GM18498 (cell line): ENCODE data around the gene SMU1.

Source experiments
- ATAC-seq: cut with Tn5 transposase; IDR thresholded peaks from one replicate; pipeline ENCODE4 v1.9.1; 2021; ENCODE audit warnings: mild to moderate bottlenecking, moderate library complexity; ENCODE audit not compliant: unreplicated experiment

The SMU1 gene

DNA sequence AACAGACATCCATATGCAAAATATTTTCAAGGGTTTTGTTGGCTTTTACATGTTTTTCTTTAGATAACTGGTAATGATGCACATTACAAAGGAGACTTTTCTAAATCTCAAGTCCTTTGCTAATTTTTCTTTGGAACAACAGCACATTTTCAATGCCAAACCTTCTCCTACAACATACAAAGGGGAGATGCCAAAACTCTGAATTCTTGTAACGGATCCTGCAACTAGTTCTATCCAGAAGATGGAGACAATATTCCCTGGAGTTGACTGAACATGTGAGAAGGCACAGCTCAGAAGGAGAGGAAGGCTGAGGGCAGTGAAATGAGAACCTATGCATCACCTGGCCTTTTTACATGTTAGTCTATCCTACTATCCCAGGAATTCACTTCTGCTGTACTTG lies 30.4 kb downstream of the SMU1 start:
- no peak for ATAC-seq

DNA sequence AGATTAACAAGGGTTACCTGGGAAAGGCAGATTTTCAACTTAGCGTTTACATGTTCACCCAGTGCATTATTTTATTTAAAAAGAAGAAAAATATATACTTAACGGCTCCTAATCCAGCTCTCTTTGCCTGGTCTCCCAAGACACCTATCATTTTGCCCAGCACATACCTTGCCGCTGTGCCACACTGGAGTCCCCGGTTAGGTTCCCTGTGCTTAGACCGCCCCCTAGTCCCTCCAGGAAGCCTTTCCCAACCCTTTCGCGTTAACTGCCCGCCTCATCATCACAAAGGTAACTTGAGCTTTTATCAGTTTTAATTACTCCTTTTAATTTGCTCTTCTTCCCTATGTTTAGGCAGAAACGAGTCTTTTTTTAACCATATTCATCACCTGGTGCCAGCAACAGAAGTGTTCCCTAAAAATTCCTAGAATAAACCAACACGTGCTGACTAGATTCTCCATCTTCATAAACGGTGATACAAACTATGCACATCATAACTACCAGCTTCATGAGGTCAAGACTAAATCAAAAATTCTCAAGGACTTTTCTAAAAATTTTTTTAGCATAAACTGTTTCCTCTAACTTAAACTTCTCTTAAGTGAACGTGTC lies 31.7 kb downstream of the SMU1 start:
- no peak for ATAC-seq

DNA sequence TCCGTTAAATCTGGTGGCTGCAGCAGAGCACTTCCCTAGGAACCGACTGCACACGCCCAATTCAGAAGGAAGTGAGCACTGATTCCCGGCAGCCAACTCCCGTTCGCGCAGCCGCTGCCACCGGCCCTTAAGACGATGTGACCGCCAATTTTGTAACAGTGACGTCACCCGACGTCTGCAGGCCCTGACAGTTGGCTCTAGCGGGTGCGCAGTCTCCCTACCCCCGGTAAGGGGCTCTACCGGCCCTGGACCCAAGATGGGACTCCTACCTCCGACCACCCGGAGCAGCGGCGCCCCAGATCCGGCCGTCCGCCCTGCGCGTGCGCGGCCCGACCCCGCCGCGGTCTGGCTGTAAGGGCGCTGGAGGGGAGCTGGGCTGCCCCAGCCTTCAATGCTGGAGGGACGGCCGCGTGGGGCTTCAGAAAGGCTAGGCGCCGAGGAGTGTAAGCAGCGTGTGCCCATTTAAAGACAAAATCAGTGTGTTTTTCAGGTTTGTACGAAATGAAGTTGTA lies 32.3 kb downstream of the SMU1 start:
- ATAC-seq, result peak; percentile 82

- ATAC-seq, result no peak
Measured at GRCh38 chr9:33043671-33044070, 32.8 kb downstream of the SMU1 start.

DNA sequence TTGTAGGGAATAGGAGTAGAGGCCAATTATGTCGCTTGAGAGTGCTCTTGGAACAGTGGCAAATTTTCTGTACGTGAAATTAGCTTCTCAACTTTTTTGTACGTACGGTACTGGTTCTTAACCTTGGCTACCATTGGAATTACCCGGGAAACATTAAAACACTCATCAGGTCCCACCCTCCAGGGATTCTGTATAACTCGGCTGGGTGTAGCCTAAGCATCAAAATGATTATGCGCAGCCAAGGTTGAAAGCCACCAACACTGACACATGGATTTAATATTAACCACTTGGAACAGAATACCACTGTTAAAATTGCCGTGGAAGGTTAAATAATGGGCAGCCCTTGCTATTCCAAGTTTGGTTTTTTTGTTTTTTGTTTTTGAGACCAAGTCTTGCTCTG lies 34.0 kb downstream of the SMU1 start:
- no peak for ATAC-seq

- ATAC-seq, result no peak
Measured at GRCh38 chr9:33041432-33042188, 34.9 kb downstream of the SMU1 start.

- no peak for ATAC-seq
Measured at GRCh38 chr9:33040792-33041431, 35.6 kb downstream of the SMU1 start.

GRCh38 chr9:33032865-33033264 lies 43.6 kb downstream of the SMU1 start:
- no peak for ATAC-seq

GRCh38 chr9:33032292-33032691 lies 44.2 kb downstream of the SMU1 start:
- ATAC-seq, result no peak

- no peak for ATAC-seq
Measured at GRCh38 chr9:33030285-33030684, 46.2 kb downstream of the SMU1 start.

DNA sequence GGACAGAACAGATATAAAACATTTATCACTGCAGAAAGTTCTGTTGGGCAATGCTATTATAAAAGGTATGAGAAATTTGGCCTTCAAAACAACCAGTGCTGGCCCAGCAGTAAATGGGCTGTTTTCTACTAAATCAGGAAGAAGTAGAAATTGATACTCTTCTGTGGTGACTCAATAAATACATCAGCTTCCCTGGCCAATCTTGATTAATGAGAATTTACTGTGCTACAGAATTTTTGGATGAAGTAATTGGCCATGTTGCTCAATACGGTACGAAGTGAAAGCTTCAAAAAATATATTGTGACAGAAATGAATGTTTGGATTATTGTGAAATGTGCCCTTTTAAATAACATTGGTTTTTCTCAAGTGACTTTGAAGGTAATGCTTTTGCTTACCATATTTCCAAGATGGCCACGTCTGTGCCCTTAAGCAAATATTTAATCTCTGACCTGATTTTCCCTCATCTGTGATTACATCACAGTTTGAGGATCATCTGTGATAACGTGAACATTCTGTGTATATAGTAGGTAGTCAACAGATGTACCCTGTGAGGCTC lies 47.2 kb downstream of the SMU1 start:
- no peak for ATAC-seq

DNA sequence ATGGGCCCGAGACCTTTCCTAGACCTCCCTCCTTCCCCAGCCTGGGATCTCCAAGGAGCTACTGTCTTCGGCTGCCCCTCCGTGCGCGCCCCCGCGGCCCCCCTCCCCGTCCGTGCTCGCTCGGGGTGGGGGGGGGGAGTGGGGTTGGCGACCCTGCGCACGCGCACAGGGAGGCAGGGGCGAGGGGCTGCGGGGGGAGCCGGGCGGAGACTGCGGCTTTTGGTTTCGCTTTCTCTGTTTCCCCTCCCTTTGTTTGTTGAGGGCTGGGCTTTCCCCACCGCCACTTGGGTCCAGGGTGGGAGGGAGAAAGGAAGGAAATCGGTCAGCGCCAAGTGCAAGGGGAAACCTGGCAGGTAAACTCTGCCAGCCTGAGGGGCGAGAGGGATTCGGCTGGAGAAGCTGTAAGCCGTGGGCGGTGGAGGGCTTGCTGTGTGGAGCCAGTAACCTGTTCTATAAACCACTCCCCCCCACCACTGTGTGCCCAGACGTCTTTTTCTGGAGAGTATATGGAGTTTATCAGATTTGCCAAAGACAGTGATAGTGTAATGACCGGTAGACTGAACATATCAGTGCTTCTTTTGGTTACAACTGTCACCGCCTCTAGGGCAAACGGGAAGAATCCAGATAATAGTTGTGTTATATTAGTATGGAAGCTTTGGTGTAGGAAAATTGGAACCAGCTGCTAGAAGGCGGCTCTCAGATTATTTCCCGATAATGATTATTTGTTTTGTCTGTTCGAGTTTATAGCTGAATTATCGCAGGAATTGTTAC lies 50.7 kb downstream of the SMU1 start:
- peak; percentile 45 for ATAC-seq

DNA sequence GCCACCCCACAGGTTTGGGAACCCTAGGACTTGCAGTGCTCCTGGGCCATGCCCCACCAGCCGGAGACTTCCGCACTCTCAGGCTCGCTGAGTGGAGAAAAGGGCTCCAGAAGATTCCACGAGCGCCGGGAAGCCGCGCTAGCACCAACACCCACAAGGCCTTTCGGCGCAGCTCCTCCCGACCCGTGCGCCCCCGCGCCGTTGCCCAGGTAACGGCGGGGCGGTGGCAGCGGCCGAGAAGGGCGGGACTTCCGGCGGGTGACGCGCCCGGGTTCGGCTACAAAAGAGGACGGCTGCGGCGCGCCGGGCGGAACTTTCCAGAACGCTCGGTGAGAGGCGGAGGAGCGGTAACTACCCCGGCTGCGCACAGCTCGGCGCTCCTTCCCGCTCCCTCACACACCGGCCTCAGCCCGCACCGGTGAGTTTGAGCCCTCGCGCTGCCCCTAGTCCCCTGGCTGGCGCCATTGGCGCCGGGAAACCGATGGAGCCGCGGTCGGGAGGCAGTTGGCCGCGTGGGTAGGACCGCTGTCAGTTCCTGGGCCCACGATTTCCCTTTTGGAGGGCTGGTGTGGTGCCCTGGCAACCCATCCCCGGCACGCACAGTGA lies 51.4 kb downstream of the SMU1 start, which contains the start of gene DNAJA1:
Gene DNAJA1, plus strand, starts transcription at position 308 of the 606 bp plus-strand sequence. CDS start 1,212 bp downstream, outside the sequence.
- ATAC-seq, result peak; percentile 95

DNA sequence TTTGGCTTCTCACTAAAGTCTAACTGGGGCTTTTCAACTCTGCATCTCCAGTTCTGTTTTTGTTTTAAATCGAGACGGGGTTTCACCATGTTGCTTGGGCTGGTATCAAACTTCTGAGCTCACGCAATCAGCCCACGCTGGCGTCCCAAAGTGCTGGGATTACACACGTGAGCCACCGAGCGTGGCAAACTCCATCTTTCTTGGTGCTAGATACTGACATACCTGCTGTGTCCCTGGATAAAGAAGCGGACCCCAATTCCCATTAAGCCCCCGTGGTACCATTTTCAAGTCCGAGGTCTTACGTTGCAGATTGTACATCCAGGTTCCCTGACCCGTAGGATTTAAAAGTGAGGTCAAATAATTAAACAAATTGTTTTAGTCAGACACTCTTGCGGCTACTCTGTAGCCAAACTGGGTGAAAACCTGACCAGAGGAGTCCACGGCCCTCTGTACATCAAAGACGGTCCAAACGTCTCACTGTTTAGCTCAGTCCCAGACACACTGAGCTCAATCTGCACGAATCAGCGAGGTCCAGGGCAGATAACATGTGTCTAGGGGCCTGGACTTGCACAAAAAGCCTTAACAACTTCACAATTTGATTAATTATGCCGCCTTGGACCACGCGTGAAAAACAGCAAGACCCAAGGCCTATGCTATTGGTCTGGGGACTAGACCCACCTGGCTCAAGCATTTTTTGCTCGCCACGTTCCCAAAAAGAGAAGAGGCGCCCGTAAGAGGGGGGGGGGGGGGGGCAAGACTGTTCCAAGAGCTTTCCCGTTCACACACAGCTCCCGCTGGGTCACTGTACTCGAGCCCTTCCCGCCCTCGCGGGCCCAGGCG lies 52.1 kb downstream of the SMU1 start:
- ATAC-seq, result peak; percentile 0

DNA sequence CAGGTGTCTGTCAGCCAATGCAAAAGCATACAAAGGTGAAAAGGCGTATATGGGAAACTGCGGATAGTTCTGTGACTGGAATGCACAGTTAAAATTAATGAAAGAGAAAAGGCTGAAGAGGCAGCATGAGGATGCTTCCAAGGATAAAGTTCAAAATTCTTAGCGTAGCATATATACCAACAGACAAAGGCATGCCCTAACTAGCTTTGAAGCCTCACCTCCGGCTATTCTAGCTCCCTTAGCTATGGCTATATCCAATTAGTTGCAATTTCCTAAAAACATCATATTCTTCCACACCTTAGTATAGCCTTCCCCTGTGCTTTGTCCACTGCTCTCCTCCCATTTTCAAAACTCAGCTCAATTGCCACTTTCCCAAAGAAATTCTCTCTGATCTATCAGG lies 52.8 kb downstream of the SMU1 start:
- no peak for ATAC-seq

GRCh38 chr9:33022755-33023154 lies 53.7 kb downstream of the SMU1 start:
- no peak for ATAC-seq

GRCh38 chr9:33022303-33022702 lies 54.2 kb downstream of the SMU1 start:
- ATAC-seq, result no peak

- no peak for ATAC-seq
Measured at GRCh38 chr9:33019797-33020196, 56.7 kb downstream of the SMU1 start.

GRCh38 chr9:33017283-33018041 lies 59.0 kb downstream of the SMU1 start:
- ATAC-seq, result no peak
